ENCODE results near the gene P4HA1.

The P4HA1 gene

GRCh38 chr10:73093922-73094850 is 2.5 kb downstream of the P4HA1 start:
- no peak for DNase-seq (ENCODE audit: low read depth)

DNA sequence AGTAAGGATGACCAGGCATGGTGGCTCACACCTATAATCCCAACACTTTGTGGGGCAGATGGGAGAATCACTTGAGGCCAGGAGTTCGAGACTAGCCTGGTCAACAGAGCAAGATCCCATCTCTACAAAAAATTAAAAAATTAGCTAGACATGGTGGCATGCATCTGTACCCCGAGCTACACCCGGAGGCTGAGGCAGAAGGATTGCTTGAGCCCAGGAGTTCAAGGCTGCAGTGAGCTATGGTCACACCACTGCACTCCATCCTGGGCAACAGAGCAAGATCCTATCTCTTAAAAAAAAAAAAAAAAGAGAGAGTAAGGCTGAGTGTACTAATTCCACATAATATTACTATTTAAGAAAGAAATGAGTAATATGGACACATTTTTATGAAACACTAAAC is 3.8 kb downstream of the P4HA1 start:
- no peak for DNase-seq (ENCODE audit: low read depth)

- no peak for DNase-seq (ENCODE audit: low read depth)
These were observed 8.4 kb downstream of the P4HA1 start for GRCh38 chr10:73088304-73088703.

GRCh38 chr10:73086816-73087215 is 9.8 kb downstream of the P4HA1 start:
- DNase-seq (ENCODE audit: low read depth) = no peak

- DNase-seq (ENCODE audit: low read depth) = no peak
These were observed 12.5 kb downstream of the P4HA1 start for GRCh38 chr10:73084209-73084608.

DNA sequence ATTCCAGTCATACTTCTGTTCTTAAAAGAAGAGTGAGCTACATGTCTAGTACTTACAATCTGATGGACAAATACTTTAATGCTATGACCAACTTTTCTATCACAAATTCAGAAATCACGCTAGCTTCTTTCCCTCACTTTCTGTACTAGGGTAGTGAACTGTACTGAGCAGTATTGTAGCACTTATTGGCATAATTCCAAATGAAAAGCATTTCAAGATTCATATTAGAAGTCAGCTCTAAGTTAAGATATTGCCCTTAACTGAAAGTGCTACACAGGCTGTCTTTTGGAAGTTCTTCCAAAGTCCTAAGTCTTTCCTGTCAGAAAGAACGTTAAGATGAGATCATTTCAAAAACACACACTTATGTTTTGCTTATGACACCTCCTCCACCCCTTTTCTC is 13.4 kb downstream of the P4HA1 start:
- DNase-seq (ENCODE audit: low read depth) = no peak

- DNase-seq (ENCODE audit: low read depth) = no peak
These were observed 16.7 kb downstream of the P4HA1 start for GRCh38 chr10:73079779-73080541.

DNA sequence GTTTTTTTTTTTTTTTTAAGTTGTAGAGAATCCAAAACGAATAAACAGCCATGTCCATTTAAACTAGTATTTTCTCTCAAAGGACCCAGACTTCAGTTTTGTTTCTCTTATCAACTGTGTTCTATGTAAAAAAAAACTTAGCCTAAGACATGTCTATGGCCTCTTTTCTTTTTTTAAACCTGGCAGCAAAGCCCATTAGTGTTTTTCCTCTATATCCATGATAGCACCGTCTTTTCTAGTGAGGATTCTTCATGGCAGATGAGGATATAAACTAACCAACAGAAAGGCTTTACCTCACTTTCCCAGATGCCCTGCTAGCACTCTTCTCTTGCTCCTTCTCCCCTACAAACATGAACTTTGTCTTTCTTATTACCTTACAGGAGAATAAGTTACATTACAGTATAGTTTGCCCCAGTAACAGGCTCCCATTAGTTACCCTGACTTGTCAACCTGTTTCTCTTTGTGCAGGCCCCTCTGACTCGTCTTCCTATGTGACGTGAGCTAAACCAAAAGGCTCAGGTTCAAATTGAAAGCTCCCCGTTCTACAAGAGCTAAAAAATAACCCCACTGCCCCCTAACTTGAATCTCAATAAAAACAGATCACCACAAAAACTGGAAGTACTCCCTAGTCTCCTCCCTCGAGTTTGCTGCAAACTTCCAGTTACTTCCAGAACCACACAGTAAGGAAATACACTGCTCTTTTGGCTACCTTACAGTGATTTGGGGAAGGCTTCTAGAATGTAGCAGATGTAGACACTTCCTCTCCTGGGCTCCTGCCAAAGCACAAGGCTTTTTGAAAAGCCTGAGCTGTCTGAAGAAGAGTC is 20.1 kb downstream of the P4HA1 start:
- DNase-seq (ENCODE audit: low read depth) = peak; percentile 59

DNA sequence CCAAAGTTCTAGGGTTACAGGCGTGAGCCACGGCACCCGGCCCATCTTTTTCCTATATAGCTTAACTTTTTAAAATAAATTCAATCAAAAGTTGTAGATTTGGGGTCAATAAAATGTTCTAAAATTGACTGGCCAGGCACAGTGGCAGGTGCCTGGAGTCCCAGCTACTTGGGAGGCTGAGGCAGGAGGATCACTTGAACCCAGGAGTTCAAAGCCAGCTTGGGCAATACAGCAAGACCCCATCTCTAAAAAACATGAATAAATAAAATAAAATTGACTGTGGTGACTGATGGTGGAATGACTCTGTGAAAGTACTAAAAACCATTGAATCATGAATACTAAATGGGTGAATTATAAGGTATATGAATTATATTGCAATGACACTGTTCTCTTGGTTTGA is 20.8 kb downstream of the P4HA1 start:
- DNase-seq (ENCODE audit: low read depth) = no peak

DNA sequence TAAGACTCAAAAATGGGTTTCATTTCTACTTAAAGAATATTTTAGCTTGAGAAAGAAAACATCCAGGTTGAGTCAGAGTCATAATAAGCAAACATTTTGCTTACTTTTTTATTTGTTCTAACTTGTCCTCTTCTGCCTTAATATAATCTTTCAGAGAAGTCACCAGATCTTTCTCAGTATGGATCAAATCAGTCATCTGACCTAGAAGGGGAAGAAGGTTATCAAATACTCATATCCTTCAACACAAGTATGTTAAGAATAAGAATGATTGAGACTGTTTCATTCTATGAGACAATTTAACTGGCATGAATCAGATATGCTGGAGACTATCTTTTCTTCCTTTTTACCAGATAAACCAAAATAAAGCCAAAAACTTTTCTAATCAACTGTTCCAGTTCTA is 23.0 kb downstream of the P4HA1 start:
- no peak for DNase-seq (ENCODE audit: low read depth)

DNA sequence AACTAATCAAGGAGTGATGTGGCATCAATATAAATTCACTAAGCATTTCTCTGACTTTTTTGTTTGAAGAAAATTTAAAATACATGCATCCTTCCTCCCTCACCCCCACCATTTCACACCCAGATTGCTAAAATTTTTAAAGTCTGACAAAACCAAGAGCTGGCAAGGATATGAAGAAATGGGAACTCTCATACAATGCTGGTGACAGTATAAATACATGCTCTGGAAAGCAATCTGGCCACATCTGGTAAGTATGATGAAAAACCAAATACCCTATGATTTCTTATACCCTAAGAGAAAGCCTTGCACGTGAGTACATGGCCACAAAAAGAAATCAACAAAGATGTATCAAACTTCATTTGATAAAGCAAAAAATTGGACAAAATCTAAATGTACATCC is 31.2 kb downstream of the P4HA1 start:
- DNase-seq (ENCODE audit: low read depth) = peak; percentile 37

DNA sequence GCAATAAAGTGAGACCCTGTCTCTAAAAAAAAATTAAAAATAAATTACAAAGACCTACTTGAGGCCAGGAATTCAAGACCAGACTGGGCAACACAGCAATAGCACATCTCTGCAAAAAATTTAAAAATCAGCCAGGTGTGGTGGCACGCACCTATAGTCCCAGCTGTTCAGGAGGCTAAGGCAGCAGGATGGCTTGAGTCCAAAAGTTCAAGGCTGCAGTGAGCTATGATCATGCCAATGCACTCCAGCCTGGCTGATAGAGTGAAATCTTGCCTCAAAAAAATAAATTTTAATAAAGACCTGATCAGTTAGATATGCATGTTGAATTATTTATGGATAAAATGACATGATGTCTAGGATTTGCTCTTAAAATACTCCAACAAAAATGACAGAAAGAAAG is 34.9 kb downstream of the P4HA1 start:
- DNase-seq (ENCODE audit: low read depth) = no peak

DNA sequence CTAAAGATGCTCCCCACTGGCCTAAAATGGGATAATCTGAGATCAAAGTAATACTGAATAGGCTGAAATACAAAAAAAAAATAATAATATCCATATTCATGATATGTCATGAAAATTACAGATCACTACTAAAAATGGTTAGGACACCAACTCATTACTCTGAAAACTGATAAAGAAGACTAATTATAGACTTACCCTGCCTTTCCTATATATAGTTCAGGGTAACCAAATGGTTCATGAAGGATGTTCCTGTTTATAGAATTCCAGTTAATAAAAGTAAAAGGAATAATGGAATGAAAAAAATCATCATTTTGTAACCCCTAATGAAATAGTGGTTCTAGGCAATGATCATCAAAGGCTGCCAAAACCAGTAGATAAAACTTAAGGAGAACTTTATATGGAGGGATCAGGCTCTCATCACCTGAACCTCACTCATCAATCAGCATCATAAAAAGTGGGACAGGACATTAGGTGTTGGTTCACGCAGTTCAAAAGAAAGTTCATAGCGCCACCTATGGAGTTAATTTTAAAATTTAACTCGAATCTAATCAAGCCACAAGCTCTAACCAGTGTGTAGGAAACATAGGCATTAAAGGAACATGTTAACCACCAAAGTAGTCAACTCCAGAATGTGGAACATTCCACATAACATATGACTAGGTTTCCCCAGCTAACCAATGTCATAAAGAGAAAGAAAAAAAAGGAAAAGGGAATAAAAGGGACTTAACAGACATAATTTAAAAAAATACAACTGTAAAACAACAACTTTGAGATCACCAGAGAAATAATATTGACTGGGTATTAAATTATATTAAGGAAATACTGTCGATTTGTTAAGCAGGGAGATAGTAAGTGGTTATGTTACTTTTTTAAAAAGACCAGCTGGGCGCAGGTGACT is 35.7 kb downstream of the P4HA1 start:
- no peak for DNase-seq (ENCODE audit: low read depth)

GRCh38 chr10:73060173-73060572 is 36.5 kb downstream of the P4HA1 start:
- DNase-seq (ENCODE audit: low read depth) = no peak

DNA sequence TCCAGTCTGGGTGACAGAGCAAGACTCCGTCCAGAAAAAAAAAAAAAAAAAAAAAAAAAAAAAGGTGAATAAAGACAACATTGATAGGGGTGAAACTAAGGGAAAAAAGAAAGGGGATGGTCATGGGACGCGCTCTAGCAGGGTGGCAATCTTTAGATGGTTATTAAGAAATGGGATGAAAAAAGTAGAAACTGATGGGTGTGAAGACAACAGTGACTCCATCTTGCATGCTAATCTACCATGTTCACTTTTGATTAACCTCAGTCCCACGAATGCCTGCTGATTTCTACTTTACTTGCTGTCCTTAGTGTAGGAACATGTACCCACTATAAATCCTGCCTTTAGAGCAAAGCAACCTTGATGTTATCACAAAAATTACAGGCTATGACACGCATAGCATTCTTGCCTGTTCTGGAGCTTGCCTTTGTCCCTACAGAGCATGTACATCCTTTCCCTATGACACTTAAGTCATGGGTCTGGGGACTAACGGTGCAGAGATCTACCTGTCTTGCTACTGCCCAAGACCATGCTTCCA is 38.5 kb downstream of the P4HA1 start:
- DNase-seq (ENCODE audit: low read depth) = no peak

DNA sequence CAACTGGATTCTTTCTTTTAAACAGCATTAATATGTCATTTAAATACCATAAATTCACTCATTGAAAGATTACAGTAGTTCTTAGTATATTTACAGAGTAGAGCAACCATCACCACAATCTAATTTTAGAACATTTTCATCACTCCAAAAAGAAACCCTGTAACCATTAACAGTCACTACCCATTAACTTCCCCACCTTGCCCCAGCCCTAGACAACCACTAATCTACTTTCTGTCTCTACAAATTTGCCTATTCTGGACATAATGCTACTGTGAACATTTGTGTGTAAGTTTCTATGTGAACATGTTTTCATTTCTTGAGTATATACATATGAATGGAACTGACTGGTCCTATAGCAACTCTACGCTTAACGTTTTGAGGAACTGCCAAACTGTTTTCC is 42.4 kb downstream of the P4HA1 start:
- DNase-seq (ENCODE audit: low read depth) = no peak

GRCh38 chr10:73053275-73053674 is 43.4 kb downstream of the P4HA1 start:
- no peak for DNase-seq (ENCODE audit: low read depth)

DNA sequence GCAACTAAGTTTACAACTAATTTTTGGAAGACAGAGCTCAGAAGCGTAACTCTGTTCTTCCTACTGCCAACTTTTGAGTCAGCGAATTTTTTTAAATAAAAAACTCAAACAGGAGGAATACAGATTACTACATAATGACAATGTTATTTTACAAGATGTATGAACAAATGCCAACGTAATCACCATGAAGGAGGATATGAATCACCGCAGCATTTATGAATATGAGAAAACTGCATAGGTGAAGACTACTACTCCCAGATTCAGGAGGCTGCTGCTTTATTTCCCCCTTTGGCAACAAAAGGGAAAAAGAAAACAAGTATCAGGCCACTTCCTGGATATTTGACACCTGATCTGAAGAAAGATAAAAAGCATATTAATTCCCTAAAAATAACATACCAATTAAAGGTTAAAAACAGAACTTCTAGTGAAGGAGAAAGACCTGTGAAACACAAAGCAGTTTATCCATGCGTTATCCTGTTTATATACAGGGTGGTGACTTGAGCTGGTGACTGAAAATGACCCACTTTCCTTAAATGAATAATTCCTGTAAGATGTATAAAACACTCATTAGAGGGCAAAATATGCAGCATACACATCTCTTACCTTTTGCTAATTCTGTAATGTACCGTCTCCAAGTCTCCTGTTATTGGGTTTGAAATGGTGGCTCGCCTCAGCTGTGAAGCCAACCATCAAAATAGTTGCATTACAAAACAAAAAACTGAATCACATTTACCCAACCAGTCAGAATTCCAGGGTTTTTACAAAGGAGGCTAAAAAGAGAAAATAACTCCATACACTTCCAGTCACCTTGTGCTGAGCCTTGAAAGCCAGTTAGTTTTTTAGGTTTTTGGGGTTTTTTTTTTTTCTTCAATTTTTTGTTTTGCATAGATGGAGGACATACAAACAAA is 52.0 kb downstream of the P4HA1 start:
- peak; percentile 62 for DNase-seq (ENCODE audit: low read depth)

DNA sequence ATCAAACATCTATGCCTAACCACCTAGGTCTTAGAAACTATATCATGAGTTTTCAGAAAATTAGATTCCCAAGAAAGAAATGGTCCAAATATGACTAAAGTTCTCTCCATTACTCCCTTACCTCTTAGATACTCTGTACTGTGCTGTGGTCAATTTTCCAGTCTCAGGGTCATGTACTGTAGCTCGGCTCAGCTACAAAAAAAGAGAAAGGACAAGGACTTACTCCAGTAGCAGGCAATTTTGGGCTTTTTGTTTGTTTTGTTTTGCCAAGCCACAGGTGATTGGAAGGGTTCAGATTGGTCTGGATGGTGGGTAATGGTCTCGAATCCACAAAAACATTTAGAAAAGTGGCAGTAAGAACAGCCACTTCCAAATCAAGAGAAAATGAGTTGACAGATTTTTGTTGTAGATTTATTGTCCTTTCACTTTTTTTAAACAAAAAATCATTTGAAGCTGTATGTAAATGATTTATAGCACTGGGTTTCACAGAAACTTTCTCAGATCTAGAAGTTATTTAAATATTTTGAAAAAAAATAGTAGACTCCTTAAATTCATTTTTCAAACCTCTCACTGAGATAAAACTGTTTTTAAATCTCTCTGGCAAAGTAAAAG is 52.8 kb downstream of the P4HA1 start:
- no peak for DNase-seq (ENCODE audit: low read depth)

GRCh38 chr10:73043319-73043718 is 53.3 kb downstream of the P4HA1 start:
- no peak for DNase-seq (ENCODE audit: low read depth)
